OCI-LY1 (cell line): ENCODE results near the gene HECTD1.

Source experiments
- H2AFZ ChIP-seq: fragments of 200-600 bp; sonication (generic), shearing (Covaris generic); 2 replicates; pipeline ENCODE4 v1.6.0; 2014; ENCODE audit warnings: antibody characterized with exemption, mild to moderate bottlenecking, low read length
- H3F3A ChIP-seq: fragments of 200-600 bp; sonication (generic), shearing (Covaris generic); 2 replicates; pipeline ENCODE4 v1.6.0; 2014; ENCODE audit warnings: mild to moderate bottlenecking, antibody characterized with exemption, low read length, moderate library complexity; ENCODE audit not compliant: insufficient read depth
- H3K27ac ChIP-seq: fragments of 200-600 bp; sonication (generic); 2 replicates; pipeline ENCODE4 v1.5.1; 2014; ENCODE audit warnings: low read length, mixed run types, mild to moderate bottlenecking, low read depth; ENCODE audit not compliant: poor library complexity, severe bottlenecking
- H3K27me3 ChIP-seq: fragments of 200-600 bp; sonication (generic); 2 replicates; pipeline ENCODE4 v1.6.0; 2014; ENCODE audit warnings: antibody characterized with exemption, mild to moderate bottlenecking, low read length, moderate library complexity; ENCODE audit not compliant: insufficient read depth
- H3K36me3 ChIP-seq: fragments of 200-600 bp; sonication (generic); 2 replicates; pipeline ENCODE4 v1.6.1; 2014; ENCODE audit warnings: mild to moderate bottlenecking, antibody characterized with exemption, low read length, moderate library complexity, mixed read lengths; ENCODE audit not compliant: insufficient read depth
- H3K4me1 ChIP-seq: fragments of 200-600 bp; sonication (generic); 2 replicates; pipeline ENCODE4 v1.5.1; 2014; ENCODE audit warnings: mild to moderate bottlenecking, low read length, moderate library complexity; ENCODE audit not compliant: insufficient read depth, severe bottlenecking
- H3K4me2 ChIP-seq: fragments of 200-600 bp; sonication (generic), shearing (Covaris generic); 2 replicates; pipeline ENCODE4 v1.6.1; 2014; ENCODE audit warnings: low read length
- H3K4me3 ChIP-seq: fragments of 200-600 bp; sonication (generic); 2 replicates; pipeline ENCODE4 v1.5.1; 2014; ENCODE audit warnings: low read length, low read depth, mild to moderate bottlenecking, mixed read lengths; ENCODE audit not compliant: poor library complexity, severe bottlenecking
- H3K79me2 ChIP-seq: fragments of 200-600 bp; shearing (Covaris generic); 2 replicates; pipeline ENCODE4 v1.6.1; 2016; ENCODE audit warnings: mixed run types, low read length, mixed read lengths; ENCODE audit not compliant: insufficient read depth
- H3K9ac ChIP-seq: fragments of 200-600 bp; sonication (generic), shearing (Covaris generic); 2 replicates; pipeline ENCODE4 v1.6.1; 2014; ENCODE audit warnings: mild to moderate bottlenecking, low read length, mixed read lengths
- H3K9me2 ChIP-seq: fragments of 200-600 bp; sonication (generic), shearing (Covaris generic); 2 replicates; pipeline ENCODE4 v1.6.1; 2014; ENCODE audit warnings: low read depth, mild to moderate bottlenecking, low read length, mixed read lengths
- H3K9me3 ChIP-seq: fragments of 200-600 bp; shearing (Covaris generic); 2 replicates; pipeline ENCODE4 v1.6.1; 2014; ENCODE audit warnings: low read length, mixed read lengths
- H4K20me1 ChIP-seq: fragments of 200-600 bp; sonication (generic), shearing (Covaris generic); 2 replicates; pipeline ENCODE4 v1.6.0; 2016; ENCODE audit warnings: mild to moderate bottlenecking, low read length; ENCODE audit not compliant: insufficient read depth
- CTCF ChIP-seq: fragments of 200-600 bp; sonication (generic), shearing (Covaris generic); IDR thresholded peaks from 2 replicates; pipeline ENCODE4 v1.5.1; 2017; ENCODE audit warnings: mild to moderate bottlenecking, antibody characterized with exemption, low read length, moderate library complexity, mixed read lengths
- EZH2 ChIP-seq: fragments of 200-600 bp; sonication (generic), shearing (Covaris generic); IDR thresholded peaks from 2 replicates; pipeline ENCODE4 v1.8.0; 2017; ENCODE audit warnings: borderline replicate concordance, mixed run types, mild to moderate bottlenecking, antibody characterized with exemption, low read length, moderate library complexity, mixed read lengths

The HECTD1 gene

GRCh38 chr14:31197671-31198070 is 9.9 kb downstream of the HECTD1 start:
- Histone ChIP-seq H3F3A (0 out of 2 replicates have a peak, but pooled peaks cover 4% of the 10 kb centered on the region), H3K27me3 (no peaks in the 10 kb centered on the region), H3K9me3 (no peaks in the 10 kb centered on the region), H3K9ac (no peak overlapping the region), H3K4me1 (no peaks in the 10 kb centered on the region), H4K20me1 (no peaks in the 10 kb centered on the region), H3K4me3 (no peak overlapping the region), H3K4me2 (no peak overlapping the region), H3K9me2 (no peaks in the 10 kb centered on the region), H2AFZ (no peak overlapping the region), H3K36me3 (peaks cover 61% of the 10 kb centered on the region), H3K79me2 (peaks cover 67% of the 10 kb centered on the region), H3K27ac (no peak overlapping the region)
- TF ChIP-seq CTCF (no peak), EZH2 (no peak)

GRCh38 chr14:31196839-31197492 is 10.6 kb downstream of the HECTD1 start:
- Histone ChIP-seq H3K4me1 (no peaks in the 10 kb centered on the region), H3K27me3 (no peaks in the 10 kb centered on the region), H3K4me2 (no peak overlapping the region), H3K79me2 (peaks cover 70% of the 10 kb centered on the region), H3K36me3 (peaks cover 60% of the 10 kb centered on the region), H3K9me2 (no peaks in the 10 kb centered on the region), H3K9me3 (no peaks in the 10 kb centered on the region), H2AFZ (no peak overlapping the region), H4K20me1 (no peaks in the 10 kb centered on the region), H3K9ac (no peak overlapping the region), H3K4me3 (no peak overlapping the region), H3K27ac (no peak overlapping the region), H3F3A (0 out of 2 replicates have a peak, but pooled peaks cover 4% of the 10 kb centered on the region)
- no peak for TF ChIP-seq CTCF
- TF ChIP-seq EZH2: no peak

- H3K9ac ChIP-seq: no peak overlapping the region
- H3K27ac ChIP-seq: no peak overlapping the region
- TF ChIP-seq EZH2: no peak
- TF ChIP-seq CTCF: no peak
- H3K4me2 ChIP-seq: no peak overlapping the region
- H3K4me1 ChIP-seq: no peaks in the 10 kb centered on the region
- H3K9me2 ChIP-seq: no peaks in the 10 kb centered on the region
- 0 out of 2 replicates have a peak, but pooled peaks cover 4% of the 10 kb centered on the region for H3F3A ChIP-seq
- H2AFZ ChIP-seq: no peak overlapping the region
- H3K36me3 ChIP-seq: peaks cover 58% of the 10 kb centered on the region
- peaks cover 60% of the 10 kb centered on the region for H3K79me2 ChIP-seq
- H4K20me1 ChIP-seq: no peaks in the 10 kb centered on the region
- no peak overlapping the region for H3K4me3 ChIP-seq
- H3K27me3 ChIP-seq: no peaks in the 10 kb centered on the region
- no peaks in the 10 kb centered on the region for H3K9me3 ChIP-seq
Measured at GRCh38 chr14:31194661-31195060, 12.9 kb downstream of the HECTD1 start.
